HepG2 (cell line): ENCODE data around the gene TIMM23.
"Not testable (repeated sequence)": the region's sequence is repeated elsewhere in the genome, so short reads cannot be mapped to it uniquely, and the experiment has no call there.

Source experiments
- CBX5 ChIP-seq: sonication (generic); formaldehyde crosslinking; IDR thresholded peaks from 2 replicates; pipeline ENCODE4 v1.4.0; 2020; ENCODE audit warnings: missing genetic modification reagents, borderline replicate concordance
- EHMT2 ChIP-seq: fragments of 200-600 bp; sonication (generic); IDR thresholded peaks from 2 replicates; pipeline ENCODE4 v1.7.0; 2017; ENCODE audit warnings: antibody characterized with exemption, low read depth, low read length, borderline replicate concordance
- EZH2 ChIP-seq: conservative IDR thresholded peaks from 2 replicates; pipeline ENCODE4 v1.6.1; 2012; ENCODE audit warnings: mild to moderate bottlenecking, low read depth, low read length, moderate library complexity
- JUN ChIP-seq: sonication (generic); formaldehyde crosslinking; IDR thresholded peaks from 2 replicates; pipeline ENCODE4 v1.4.0; 2020; ENCODE audit warnings: mild to moderate bottlenecking, missing genetic modification reagents
- KDM5A ChIP-seq: fragments of 200-600 bp; sonication (generic); IDR thresholded peaks from 2 replicates; pipeline ENCODE4 v1.7.0; 2018; ENCODE audit warnings: antibody characterized with exemption, mild to moderate bottlenecking, low read length, borderline replicate concordance
- ZNF101 ChIP-seq: sonication (generic); formaldehyde crosslinking; IDR thresholded peaks from 2 replicates; pipeline ENCODE4 v1.4.0; 2020; ENCODE audit warnings: mild to moderate bottlenecking, low read depth, missing genetic modification reagents, borderline replicate concordance

DNA sequence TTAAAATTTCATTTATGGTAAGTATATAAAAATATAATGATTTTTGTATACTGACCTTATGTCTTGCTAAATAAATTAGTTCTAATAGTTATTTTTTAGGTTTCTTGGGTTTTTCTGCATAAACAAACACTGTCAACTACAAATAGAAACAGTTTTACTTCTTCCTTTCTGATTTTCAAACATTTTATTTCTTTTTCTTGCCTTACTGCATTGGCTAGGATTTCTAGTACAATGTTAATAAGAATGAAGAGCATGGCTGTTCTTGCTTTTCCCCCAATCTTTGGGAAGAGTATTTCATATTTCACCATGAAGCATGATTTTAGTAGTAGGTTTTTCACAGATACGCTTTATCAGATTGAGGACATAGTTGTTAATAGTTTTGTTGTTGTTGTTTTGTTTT, 45.5 kb upstream of the TIMM23 start:
- TF ChIP-seq EZH2; EHMT2; KDM5A; ZNF101 (CRISPR knock-in tag); JUN (CRISPR knock-in tag); CBX5 (CRISPR knock-in tag): not testable (repeated sequence)
